ENCODE results near the gene ST3GAL4.
A peak's percentile ranks its signal among the peaks of the same experiment; 100 is the strongest.

The ST3GAL4 gene

DNA sequence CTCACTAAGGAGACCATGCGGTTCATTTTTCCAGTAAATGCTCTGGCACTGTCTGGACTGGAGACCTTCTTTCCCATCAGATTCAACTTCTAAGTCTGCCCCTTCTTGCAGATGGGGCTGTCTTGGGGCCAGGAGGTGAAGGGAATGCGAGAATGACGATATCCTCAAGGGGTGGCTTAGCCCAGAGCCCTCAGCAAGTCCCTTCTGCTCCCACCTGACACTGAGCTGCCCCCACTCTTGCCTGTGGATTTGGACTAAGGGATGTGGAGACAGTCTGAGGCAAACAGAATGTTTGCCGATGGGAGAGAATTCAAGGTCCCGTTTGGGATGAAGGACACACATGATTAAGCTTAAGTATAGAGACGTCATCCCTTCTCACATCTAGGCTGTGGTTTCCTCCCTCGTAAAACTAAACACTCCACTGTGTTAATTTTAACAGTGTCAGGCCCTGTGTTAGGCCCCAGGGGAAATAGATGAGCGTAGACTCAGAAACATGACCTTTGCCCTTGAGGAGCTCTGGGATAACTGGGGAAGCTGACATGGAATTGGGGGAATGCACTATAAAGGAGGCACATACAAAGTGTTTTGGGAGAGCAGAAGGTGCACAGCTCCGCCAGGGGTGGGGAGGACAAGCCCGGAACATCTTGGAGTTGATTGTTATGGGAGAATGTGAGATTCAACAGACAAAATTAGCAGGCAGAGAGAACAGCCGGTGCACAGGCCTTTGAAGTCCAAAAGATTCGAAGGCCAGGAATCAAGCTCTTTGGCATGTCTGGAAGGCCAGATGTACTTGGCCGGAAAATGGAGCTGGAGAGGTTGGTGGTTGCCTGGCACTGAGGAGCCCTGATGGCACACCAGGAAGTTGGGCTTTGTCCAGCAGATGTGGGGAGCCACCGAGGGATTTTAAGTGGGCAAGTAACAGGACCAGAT, 71.6 kb downstream of the ST3GAL4 start:
- no peak for DNase-seq (ENCODE audit: low read depth)
- TF ChIP-seq, protein P1, sequence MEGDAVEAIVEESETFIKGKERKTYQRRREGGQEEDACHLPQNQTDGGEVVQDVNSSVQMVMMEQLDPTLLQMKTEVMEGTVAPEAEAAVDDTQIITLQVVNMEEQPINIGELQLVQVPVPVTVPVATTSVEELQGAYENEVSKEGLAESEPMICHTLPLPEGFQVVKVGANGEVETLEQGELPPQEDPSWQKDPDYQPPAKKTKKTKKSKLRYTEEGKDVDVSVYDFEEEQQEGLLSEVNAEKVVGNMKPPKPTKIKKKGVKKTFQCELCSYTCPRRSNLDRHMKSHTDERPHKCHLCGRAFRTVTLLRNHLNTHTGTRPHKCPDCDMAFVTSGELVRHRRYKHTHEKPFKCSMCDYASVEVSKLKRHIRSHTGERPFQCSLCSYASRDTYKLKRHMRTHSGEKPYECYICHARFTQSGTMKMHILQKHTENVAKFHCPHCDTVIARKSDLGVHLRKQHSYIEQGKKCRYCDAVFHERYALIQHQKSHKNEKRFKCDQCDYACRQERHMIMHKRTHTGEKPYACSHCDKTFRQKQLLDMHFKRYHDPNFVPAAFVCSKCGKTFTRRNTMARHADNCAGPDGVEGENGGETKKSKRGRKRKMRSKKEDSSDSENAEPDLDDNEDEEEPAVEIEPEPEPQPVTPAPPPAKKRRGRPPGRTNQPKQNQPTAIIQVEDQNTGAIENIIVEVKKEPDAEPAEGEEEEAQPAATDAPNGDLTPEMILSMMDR (IDR thresholded peaks at IDR 0.05; ENCODE audit: insufficient read depth, low read depth, low read length, missing control alignments), result no peak

DNA sequence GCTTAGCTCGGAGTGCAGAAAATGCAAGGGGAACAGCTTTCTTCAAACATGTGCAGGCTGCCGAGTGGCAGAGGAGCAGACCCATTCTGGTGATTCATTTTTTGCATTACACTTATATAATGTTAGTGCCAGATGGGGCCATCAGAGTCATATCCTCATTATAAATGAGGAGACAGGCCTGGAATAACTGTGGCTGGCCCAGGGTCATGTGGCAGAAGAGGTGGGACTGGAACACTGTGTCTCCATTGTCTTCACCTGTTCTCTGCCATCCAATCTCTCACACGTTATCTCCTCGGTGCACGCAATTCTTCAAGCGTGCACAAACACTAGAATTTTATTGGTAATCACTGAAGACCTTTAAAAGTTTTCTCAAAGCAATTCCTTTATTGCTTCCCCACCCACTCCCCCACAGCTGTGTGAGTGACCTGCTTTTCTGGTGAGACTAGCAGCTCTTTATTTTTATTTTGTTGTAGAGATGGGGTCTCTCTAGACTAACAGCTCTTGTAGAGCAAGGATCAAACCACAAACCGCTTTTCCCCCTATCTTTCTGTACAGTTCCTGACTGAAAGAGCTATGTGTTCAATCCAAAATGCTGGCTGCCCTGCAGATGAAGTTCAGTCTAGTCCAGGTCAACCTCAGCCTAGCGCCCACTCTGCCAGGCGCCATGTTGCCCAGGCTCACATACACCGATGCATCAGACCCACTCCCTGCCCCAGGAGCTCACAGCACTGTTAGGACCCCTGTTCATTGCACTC, 75.3 kb downstream of the ST3GAL4 start:
- TF ChIP-seq, protein P1 (IDR thresholded peaks at IDR 0.05; ENCODE audit: insufficient read depth, low read depth, low read length, missing control alignments), result no peak
- no peak for DNase-seq (ENCODE audit: low read depth)
- H3K4me3 ChIP-seq (ENCODE audit: low read length), result no peak overlapping the region

More for the DNA sequence above, 71.6 kb downstream of the ST3GAL4 start:
- H3K4me3 ChIP-seq (ENCODE audit: low read length), result no peak overlapping the region

DNA sequence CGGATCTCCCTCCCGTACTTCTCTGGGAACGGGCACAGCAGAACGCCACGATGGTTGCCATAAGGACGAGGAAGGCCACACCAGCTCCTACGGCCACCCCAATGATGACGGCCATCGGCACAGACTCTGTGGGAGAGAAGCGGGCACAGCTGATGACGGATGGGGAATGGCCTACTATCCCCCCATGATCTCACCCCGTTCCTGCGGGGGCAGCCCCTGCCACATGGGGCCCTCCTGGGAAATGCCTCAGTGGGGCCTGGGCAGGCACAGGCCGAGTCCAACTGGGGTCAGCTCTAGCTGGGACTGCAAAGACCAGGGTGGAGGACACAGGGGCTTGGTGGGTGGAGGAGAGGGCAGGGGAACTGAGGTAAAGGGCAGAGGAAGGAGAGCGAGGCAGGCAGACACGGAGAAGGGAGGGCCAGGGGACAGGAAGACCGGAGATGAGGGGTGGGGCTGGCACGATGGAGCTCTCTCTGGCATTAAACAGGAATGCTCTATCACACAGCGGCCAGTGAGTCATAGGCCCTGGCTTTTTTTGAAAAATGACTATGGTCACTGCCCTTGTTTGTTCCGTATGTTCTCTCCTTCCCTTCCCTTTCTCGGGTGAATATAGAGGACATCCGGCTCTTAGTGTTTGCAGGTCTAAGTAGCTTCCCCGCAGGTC, 76.0 kb downstream of the ST3GAL4 start:
- H3K4me3 ChIP-seq (ENCODE audit: low read length), result no peak overlapping the region
- TF ChIP-seq, protein P1 (IDR thresholded peaks at IDR 0.05; ENCODE audit: insufficient read depth, low read depth, low read length, missing control alignments), result no peak
- DNase-seq (ENCODE audit: low read depth), result peak; percentile 61

DNA sequence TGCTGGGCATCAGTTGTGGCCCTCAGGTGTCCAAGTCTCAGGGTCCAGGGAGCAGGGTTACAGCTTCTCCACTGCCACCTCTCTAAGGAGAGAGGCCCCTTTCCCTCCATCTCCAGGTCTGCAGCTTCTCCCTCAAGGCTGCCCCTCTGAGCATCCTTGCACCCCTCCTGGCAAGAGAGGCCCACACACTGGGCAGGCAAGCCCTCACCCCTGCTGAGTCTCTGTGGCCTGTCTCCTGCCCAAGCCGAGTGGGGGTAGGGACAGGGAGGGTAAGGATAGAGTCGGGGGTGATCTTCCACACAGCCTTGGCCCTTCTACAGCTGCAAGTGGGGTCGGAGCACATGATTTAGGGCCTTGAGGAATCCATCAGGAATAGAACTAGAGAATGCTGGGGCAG, 76.6 kb downstream of the ST3GAL4 start:
- TF ChIP-seq, protein P1 (IDR thresholded peaks at IDR 0.05; ENCODE audit: insufficient read depth, low read depth, low read length, missing control alignments), result no peak
- no peak for DNase-seq (ENCODE audit: low read depth)
- no peak overlapping the region for H3K4me3 ChIP-seq (ENCODE audit: low read length)

DNA sequence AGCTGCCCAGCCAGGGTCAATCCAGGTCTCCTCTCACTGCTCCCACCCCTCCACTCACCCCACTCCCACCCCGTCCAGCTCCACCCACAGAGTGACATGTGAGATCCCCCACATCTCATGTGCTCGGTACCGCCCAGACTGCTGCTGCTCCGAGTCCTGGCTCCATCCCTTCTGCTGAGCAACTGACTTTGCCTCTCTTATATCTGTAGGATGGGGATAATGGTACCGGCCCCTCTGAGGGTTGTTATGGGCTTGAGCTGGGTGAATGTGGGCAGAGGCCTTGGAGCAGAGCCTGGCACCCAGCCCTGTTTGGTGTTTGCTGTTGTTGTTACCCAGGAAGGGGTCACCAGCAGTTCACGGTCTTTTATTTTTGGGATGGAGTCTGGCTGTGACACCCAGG, 77.0 kb downstream of the ST3GAL4 start:
- H3K4me3 ChIP-seq (ENCODE audit: low read length), result no peak overlapping the region
- DNase-seq (ENCODE audit: low read depth), result no peak
- TF ChIP-seq, protein P1 (IDR thresholded peaks at IDR 0.05; ENCODE audit: insufficient read depth, low read depth, low read length, missing control alignments), result no peak

DNA sequence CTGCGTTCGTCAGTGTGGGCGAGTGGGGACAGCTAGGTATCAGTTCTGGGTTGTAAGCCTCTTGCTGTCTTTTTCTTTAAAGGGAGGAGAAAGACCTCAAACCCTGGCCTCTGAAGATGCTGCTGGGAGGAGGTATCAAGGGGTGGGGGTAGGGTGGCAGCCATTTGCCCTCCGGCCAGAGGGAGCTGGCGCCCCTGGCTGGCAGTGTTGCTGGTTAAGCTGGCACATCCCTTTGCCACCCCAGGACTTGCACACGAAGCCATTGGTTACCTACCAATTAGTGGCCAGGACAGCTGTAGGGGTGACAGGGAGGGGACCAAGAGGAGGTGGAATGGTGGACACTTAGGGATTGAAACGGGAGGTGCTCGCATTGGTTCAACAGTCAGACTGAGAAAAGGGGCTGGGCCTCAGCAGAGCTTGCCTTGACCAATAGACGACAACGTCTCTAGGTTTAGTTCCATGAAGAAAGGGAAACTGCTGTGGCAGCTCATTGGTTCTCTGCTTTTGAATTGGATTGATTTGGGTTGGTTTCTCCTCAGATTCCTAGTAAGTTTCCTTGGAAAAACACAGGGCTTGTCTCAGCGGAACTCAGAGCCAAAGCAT, 77.9 kb downstream of the ST3GAL4 start:
- DNase-seq (ENCODE audit: low read depth), result no peak
- no peak overlapping the region for H3K4me3 ChIP-seq (ENCODE audit: low read length)
- TF ChIP-seq, protein P1 (IDR thresholded peaks at IDR 0.05; ENCODE audit: insufficient read depth, low read depth, low read length, missing control alignments), result no peak
